HG02798 (cell line): ENCODE data around the gene SLC6A9.

Experiments
- ATAC-seq: cut with Tn5 transposase; IDR thresholded peaks from one replicate; pipeline ENCODE4 v1.9.1; 2021; ENCODE audit warnings: mild to moderate bottlenecking; ENCODE audit not compliant: unreplicated experiment, poor library complexity

Gene SLC6A9

GRCh38 chr1:44031252-44032169 is at the start of gene SLC6A9:
Gene SLC6A9 (minus strand): TSS chr1:44031462. CDS start chr1:44024277, 7,185 bp downstream.
- no peak for ATAC-seq

GRCh38 chr1:44079566-44079965 is 48.3 kb upstream of the SLC6A9 start:
- no peak for ATAC-seq

- ATAC-seq = no peak
Measured at GRCh38 chr1:44078104-44078503, 46.8 kb upstream of the SLC6A9 start.

DNA sequence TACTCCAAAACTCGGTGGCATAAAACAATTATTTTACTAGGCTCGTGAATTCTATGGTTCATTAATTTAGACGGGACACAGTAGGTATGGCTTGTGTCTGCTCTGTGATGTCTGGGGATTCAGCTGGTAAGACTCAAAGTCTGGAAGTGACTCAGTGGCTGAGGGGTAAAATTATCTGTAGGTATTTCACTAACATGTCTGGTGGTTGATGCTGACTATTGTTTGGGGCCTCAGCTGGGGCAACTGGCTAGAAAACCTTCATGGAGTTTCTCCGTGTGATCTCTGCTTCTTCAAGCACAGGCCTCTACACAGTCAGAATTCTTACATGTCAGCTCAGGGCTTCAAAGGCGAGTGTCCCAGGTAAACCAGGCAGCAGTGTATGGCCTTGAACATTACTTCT is 46.2 kb upstream of the SLC6A9 start:
- no peak for ATAC-seq

GRCh38 chr1:44076066-44076465 is 44.8 kb upstream of the SLC6A9 start:
- ATAC-seq = no peak

DNA sequence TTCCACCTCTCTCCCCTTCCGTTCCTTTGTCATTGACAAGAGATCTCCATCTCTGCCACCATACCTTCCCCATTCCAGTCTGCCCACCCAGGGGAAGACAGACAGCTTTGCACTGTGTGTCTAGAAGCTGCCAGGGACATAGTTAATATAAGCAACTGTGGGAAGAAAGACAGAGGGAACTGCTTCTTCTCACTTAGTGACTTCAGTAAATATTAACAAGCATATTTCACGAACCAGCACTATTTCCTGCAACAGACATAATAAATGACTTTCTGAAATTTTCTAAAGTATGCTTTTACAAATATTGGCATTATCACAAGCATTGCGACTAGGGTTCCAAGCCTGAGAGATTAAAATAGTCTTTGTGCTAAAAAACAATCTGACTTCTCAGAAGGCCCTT is 43.2 kb upstream of the SLC6A9 start:
- ATAC-seq = no peak

DNA sequence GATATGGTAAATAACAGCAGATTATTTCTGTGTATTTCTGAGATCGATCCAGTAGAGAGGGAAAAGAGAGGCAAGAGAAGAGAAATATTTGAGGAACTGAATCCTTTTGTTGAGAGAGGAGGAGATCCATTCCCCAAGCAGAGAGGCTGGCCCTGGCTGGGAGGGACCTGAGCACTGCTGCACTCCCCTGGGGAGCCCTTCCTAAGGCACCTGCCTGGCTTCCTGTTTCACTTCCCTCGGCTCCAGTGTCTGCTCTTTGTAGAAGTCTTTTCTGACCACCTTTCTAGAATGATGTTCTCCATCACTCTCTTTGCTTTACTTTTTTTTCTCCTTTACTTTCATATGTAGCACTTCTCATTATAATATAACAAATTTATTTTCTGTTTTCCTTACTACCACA is 42.3 kb upstream of the SLC6A9 start:
- no peak for ATAC-seq

DNA sequence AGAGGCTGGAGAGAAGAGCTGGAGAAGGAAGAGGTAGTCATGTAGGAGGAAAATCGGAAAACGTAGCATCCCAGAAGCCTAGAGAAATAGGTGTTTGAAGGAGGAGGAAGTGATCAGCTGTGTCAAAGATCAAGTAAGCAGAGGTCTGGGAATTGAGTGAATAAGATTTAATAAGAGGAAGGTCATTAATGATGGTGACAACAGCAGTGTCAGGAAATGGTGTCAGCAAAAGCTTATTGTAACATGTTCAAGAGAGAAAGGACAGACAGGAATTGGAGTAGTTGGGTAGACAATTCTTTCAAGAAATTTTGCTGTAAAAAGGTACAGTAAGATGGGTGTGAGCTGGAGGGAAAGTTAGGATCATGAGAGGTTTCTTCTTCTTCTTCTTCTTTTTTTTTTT is 41.6 kb upstream of the SLC6A9 start:
- ATAC-seq = no peak

DNA sequence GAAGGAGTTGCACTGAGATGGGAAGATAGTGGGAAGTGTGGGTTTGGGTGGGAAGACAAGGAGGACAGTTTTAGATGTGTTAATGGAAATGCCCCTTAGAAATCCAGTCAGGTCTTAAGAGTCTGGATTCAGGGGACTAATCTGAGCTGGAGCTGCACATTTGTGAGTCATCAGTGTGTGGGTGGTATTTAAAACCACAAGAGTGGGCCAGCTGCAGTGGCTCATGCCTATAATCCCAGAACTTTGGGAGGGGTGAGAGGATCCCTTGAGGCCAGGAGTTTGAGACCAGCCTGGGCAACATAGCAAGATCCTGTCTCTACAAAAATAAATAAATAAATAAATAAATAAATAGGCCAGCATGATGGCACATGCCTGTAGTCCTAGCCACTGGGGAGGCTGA is 40.9 kb upstream of the SLC6A9 start:
- ATAC-seq = no peak

DNA sequence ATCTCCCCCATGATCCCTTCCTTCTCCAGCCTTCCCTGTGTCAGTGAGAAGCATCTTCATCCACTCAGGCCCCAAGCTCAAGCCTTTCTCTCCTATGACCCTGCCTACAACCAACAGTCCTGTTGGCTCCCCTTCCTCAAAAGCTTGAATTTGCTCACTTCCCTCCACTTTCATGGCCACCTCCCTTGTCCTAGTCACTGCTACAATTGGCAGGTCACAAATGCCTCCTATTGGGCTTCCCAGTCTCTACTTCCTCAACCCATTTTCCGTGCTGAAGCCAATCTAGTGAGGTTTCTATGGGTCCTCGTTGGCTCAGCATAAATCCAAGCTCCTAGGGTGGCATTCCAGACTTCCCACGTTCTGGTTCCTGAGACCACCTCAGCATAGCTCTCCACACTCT is 40.2 kb upstream of the SLC6A9 start:
- no peak for ATAC-seq

DNA sequence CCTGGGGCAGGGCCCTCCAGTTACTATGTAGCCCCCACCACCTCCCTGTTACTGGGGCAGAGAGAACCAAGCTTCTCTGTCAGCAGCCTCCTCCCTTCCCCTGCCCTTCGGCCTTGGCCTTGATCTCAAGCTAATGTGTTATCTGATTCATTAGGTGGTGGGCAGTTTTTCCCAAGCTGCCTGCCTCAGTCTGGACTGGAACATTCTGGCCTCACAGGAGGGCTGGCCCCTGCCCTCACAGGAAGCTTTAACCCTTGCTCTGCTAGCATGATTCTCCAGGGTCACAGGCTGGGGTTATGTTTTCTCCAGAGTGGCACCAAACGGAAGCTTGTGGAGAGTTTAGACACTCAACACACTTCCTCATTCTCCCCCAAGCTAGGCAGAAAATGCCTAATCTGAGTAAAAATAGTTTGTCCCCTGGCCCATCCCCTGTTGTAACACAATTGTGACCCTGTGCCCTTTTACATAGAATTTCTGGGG is 37.2 kb upstream of the SLC6A9 start:
- no peak for ATAC-seq

DNA sequence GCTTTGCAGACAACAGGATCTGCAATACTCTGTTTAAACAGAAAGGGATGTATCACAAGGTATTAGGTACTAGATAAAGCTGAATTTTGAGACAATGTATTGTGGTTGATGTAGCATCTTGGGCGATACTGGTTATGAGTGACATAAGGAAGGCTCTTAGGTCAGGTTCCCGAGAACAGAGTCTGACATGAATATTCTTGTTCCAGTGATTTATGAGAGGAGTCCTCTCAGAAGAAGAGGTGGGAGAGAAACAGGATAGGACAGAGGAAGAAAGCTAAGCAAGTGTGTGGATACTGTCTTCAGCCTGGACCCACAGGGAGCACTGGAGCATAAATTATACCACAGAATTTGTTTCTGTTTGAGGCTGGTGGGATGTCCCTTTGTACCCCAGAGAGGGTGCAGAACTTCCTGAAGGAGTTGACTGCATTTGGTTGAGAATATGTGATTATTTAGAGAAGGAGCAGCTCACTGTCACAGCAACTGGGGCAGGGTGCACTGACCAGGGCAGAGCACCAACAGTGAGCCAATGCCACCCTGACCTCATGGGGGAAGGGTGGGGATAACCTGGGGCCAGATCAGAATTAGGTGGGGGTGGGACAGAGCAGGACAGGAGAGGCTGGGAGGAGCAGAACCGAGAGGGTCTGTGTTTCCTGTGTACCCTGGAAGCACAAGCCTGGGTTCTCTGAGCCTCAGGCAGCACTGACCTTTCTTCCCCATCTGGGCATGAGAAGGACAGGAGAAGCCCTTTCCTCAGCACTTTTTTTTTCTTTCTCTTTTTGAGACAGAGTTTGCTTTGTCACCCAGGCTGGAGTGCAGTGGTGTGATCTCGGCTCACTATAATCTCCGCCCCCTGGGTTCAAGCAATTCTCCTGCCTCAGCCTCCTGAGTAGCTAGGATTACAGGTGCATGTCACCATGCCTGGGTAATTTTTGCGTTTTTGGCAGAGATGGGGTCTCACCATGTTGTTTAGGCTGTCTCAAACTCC is 36.3 kb upstream of the SLC6A9 start:
- no peak for ATAC-seq

- no peak for ATAC-seq
Measured at GRCh38 chr1:44062656-44063179, 31.5 kb upstream of the SLC6A9 start.

DNA sequence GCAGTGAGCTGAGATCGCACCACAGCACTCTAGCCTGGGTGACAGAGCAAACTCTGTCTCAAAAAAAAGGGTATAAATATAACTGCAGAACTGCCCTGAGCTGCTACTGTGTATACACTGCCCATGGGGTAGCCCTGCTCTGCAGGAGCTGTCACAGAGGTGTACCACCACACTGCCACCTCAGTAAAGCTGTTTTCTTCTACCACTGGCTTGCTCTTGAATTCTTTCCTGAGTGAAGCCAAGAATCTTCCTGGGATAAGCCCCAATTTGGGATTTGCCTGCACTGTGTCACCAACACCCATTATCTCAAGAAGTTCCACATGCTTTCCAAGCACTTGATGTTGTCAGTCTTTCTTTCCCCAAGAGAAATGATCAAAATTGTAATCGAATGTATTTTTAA is 30.6 kb upstream of the SLC6A9 start:
- ATAC-seq = no peak

DNA sequence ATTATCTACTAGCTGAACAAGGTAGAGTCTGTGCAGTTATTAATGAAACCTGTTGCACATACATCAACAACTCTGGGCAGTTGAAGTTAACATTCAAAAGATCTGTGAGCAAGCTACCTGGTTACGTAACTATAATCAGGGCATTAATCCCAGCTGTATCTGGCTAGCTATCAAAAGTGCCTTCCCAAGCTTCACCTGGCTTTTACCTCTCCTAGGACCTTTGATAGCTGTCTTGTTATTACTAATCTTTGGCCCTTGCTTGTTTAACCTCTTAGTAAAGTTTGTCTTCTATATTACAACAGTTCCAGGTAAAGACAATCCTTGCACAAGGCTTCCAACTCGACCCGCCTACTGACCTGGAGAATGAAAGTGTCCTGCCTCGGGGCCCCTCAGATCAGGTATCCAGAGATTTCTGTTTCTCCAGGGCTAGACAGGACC is 29.6 kb upstream of the SLC6A9 start:
- ATAC-seq = no peak

DNA sequence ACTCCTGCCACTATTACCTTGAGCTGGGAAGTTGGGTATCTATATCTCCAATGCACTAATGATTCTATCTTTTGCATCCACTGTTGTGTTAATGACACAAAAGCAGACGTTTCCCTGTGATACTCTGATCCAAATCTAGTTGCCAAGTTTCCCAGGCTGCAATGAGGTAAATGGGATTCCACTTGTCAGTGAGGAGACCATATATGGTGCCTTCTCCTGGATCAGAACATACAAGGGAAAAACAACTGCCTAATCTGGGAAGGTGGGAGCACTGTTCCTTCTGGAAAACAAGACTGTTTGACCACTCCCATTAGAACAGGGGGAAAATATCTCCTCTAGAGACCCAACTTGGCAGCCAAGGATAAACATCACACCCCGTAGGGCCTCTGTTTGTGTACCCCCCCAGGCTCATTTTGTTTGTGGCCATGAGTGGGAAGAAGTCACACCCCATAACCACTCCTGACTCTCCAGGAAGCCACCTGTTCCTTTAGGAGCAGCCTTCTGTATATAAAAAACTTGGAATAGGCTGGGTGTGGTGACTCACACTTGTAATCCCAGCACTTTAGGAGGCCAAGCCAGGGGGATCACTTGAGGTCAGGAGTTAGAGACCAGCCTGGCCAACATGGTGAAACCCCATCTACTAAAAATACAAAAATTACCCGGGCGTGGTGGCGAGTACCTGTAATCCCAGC is 28.5 kb upstream of the SLC6A9 start:
- ATAC-seq = no peak

GRCh38 chr1:44059212-44059611 is 27.9 kb upstream of the SLC6A9 start:
- ATAC-seq = no peak

DNA sequence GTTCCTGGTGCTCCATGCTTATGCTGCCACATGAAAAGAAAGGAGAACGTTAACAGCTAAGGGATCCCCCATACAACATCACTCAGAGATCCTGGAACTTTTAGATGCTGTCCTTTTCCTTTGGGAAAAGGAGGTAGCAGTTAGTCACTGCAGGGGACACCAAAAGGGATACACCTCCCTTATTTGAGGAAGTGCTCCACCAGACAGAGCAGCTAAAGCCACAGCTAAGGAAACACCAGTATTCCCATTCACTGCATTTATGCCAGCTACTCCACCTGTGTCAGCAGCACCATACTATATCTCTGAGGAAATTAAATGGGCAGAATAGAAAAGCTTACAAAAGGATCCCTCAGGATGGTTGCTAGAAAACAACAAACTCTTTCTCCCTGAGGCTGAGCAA is 26.0 kb upstream of the SLC6A9 start:
- ATAC-seq = no peak

DNA sequence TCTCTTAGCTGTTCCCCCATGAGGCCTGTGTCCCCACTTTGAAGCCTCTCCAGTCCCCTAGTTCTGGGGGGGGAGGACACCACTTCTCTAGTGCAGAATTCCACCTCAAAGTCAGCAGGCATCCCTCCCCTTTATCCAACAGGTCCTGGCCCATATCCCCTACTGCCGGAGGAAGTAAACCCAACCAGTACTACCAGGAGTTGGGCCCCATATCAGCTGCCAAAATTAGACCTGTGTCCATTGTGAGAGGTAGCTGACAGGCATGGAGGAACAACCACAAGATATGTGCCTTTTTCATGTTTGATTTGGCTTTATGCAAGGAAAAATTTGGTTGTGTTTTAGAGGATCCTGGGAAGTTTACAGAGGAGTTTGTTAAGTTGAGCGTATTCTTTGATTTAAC is 22.1 kb upstream of the SLC6A9 start:
- no peak for ATAC-seq

GRCh38 chr1:44050261-44050660 is 19.0 kb upstream of the SLC6A9 start:
- ATAC-seq = no peak
